Mesothelial cell of epicardium (in vitro differentiated cells): ENCODE data around the gene TRAPPC10. TPM values are rescaled to one million over a fixed set of nuclear protein-coding genes. Genes with fewer than 3 reads are reported as not detected.
A peak's percentile ranks its signal among the peaks of the same experiment; 100 is the strongest.

Experiments used
- DNase-seq, 2 experiments: peaks; one replicate each; pipeline ENCODE4 v3.0.0; 2021; ENCODE audit warnings: low spot score in 2 of 2; ENCODE audit not compliant: unreplicated experiment in 2 of 2
- H3K27ac Mint-ChIP-seq: 2 replicates; pipeline ENCODE4 v1.8.0; 2021; ENCODE audit warnings: mixed read lengths
- H3K27me3 Mint-ChIP-seq: 2 replicates; pipeline ENCODE4 v1.8.0; 2021; ENCODE audit warnings: low read depth, mixed read lengths
- H3K36me3 Mint-ChIP-seq: 2 replicates; pipeline ENCODE4 v1.8.0; 2021; ENCODE audit warnings: mixed read lengths
- H3K4me1 Mint-ChIP-seq: 2 replicates; pipeline ENCODE4 v1.8.0; 2021; ENCODE audit warnings: mixed read lengths
- H3K4me3 Mint-ChIP-seq: 2 replicates; pipeline ENCODE4 v1.8.0; 2021; ENCODE audit warnings: mild to moderate bottlenecking, moderate library complexity, mixed read lengths
- H3K9me3 Mint-ChIP-seq: 2 replicates; pipeline ENCODE4 v1.8.0; 2021; ENCODE audit warnings: mixed read lengths
- CTCF ChIP-seq: fragments of 200-600 bp; sonication (generic); IDR thresholded peaks from one replicate; pipeline ENCODE4 v1.5.0; 2021; ENCODE audit warnings: antibody characterized with exemption; ENCODE audit not compliant: unreplicated experiment
- total RNA-seq: library from RNA; stranded (reverse); gene quantifications from 3 replicates; pipeline ENCODE4 v1.2.1, GENCODE V29; 2021

Gene TRAPPC10
- total RNA-seq, 1 donor from 2014 or later, result 34.5 TPM

DNA sequence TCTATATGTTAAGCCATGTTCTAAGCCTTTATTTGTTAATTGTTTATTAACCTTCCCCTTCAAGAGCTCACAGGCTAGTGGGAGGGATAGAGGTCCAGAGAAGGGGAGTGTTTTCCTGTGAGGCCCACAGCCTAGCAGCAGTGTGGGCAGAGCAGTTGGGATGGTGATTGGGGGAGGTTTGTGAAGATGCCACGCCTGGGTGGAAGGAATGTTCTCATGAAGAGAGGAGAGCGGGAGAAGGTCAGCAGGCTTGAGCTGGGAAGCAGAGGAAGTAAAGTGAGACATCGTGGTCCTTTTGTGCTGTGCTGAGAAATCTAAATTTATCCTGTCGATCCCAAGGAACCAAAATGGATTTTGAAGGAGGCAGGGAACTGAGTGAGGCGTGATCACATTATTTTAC, 42.6 kb downstream of the TRAPPC10 start:
- peak overlapping the region; percentile 23 for H3K27ac Mint-ChIP-seq
- no peak for TF ChIP-seq CTCF
- peaks cover 5% of the 10 kb centered on the region for H3K4me1 Mint-ChIP-seq
- DNase-seq, result no peak
- no peaks in the 10 kb centered on the region for H3K9me3 Mint-ChIP-seq
- H3K27me3 Mint-ChIP-seq, result no peaks in the 10 kb centered on the region
- H3K36me3 Mint-ChIP-seq, result peaks cover 24% of the 10 kb centered on the region
- no peak overlapping the region for H3K4me3 Mint-ChIP-seq

- no peak for TF ChIP-seq CTCF
- Mint-ChIP-seq H3K36me3 (peaks cover 26% of the 10 kb centered on the region), H3K4me3 (no peak overlapping the region), H3K9me3 (no peaks in the 10 kb centered on the region), H3K27ac (no peak overlapping the region), H3K4me1 (peaks cover 5% of the 10 kb centered on the region), H3K27me3 (no peaks in the 10 kb centered on the region)
- no peak for DNase-seq
These were observed 44.9 kb downstream of the TRAPPC10 start for GRCh38 chr21:44057055-44057454.

GRCh38 chr21:44057960-44058651, 46.0 kb downstream of the TRAPPC10 start:
- H3K9me3 Mint-ChIP-seq, result no peaks in the 10 kb centered on the region
- DNase-seq, result no peak
- H3K4me3 Mint-ChIP-seq, result no peak overlapping the region
- H3K27ac Mint-ChIP-seq, result no peak overlapping the region
- no peak for TF ChIP-seq CTCF
- no peaks in the 10 kb centered on the region for H3K27me3 Mint-ChIP-seq
- peaks cover 5% of the 10 kb centered on the region for H3K4me1 Mint-ChIP-seq
- H3K36me3 Mint-ChIP-seq, result peaks cover 26% of the 10 kb centered on the region

DNA sequence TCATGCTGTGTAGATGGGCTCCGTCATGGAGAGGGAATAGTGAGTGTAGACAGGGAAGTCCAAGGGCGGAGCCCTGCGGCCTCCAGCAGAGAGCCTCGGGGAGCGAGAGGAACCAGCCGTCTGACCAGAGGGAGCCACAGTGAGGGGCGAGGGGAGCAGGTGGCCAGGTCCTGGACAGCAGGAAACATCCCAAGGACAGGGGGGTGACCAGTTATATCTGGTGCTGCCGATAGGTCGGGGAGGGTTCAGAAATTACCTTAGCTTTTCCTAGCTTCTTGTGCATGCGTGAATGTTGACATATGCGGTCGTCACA, 46.5 kb downstream of the TRAPPC10 start:
- H3K36me3 Mint-ChIP-seq, result peaks cover 27% of the 10 kb centered on the region
- no peak overlapping the region for H3K4me3 Mint-ChIP-seq
- peaks cover 5% of the 10 kb centered on the region for H3K4me1 Mint-ChIP-seq
- H3K27ac Mint-ChIP-seq, result no peak overlapping the region
- no peaks in the 10 kb centered on the region for H3K9me3 Mint-ChIP-seq
- DNase-seq, result no peak
- no peak for TF ChIP-seq CTCF
- H3K27me3 Mint-ChIP-seq, result no peaks in the 10 kb centered on the region

DNA sequence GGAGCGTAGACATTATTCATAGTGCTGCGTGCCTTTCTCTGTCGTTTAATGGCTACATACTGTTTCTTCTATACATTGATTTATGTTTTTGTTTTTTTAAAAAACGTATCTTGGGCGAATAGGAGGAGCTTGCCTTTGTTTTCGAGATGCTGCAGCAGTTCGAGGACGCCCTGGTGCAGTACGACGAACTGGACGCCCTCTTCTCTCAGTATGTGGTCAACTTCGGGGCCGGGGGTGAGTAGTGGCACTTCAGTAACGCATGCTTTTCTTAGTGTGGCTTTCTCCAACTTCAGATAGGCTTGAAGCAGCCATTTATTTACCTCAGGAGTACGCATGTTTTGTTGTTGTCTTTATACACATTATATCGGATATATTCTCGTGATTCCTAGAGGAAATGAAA, 46.9 kb downstream of the TRAPPC10 start:
- H3K27ac Mint-ChIP-seq, result no peak overlapping the region
- DNase-seq, result no peak
- TF ChIP-seq CTCF, result no peak
- no peak overlapping the region for H3K4me3 Mint-ChIP-seq
- peaks cover 30% of the 10 kb centered on the region for H3K36me3 Mint-ChIP-seq
- no peaks in the 10 kb centered on the region for H3K27me3 Mint-ChIP-seq
- no peaks in the 10 kb centered on the region for H3K9me3 Mint-ChIP-seq
- H3K4me1 Mint-ChIP-seq, result peaks cover 5% of the 10 kb centered on the region

- Mint-ChIP-seq H3K4me3 (no peak overlapping the region), H3K4me1 (peaks cover 2% of the 10 kb centered on the region), H3K9me3 (no peaks in the 10 kb centered on the region), H3K27me3 (no peaks in the 10 kb centered on the region), H3K36me3 (peaks cover 31% of the 10 kb centered on the region), H3K27ac (no peak overlapping the region)
- no peak for DNase-seq
- no peak for TF ChIP-seq CTCF
These were observed 47.6 kb downstream of the TRAPPC10 start for GRCh38 chr21:44059710-44060109.
